Ishikawa (cell line): ENCODE data around the gene NSD2.

Experiments
- CEBPB ChIP-seq: IDR thresholded peaks from 2 replicates; pipeline ENCODE4 v1.6.1; 2012
- EGR1 ChIP-seq: IDR thresholded peaks from 2 replicates; pipeline ENCODE4 v1.6.1; 2012
- EP300 ChIP-seq: IDR thresholded peaks from 2 replicates; pipeline ENCODE4 v1.6.1; 2012; ENCODE audit warnings: borderline replicate concordance
- FOXM1 ChIP-seq: IDR thresholded peaks from 2 replicates; pipeline ENCODE4 v1.6.1; 2012; ENCODE audit warnings: low read depth, borderline replicate concordance
- MAX ChIP-seq: IDR thresholded peaks from 2 replicates; pipeline ENCODE4 v1.6.1; 2012
- RAD21 ChIP-seq: IDR thresholded peaks from 2 replicates; pipeline ENCODE4 v1.6.1; 2012; ENCODE audit warnings: low read depth
- REST ChIP-seq: IDR thresholded peaks from 2 replicates; pipeline ENCODE4 v1.6.1; 2012; ENCODE audit warnings: low read depth, mild to moderate bottlenecking
- TAF1 ChIP-seq: IDR thresholded peaks from 2 replicates; pipeline ENCODE4 v1.6.1; 2012; ENCODE audit warnings: low read depth, mild to moderate bottlenecking
- TCF12 ChIP-seq: IDR thresholded peaks from 2 replicates; pipeline ENCODE4 v1.6.1; 2012; ENCODE audit warnings: low read depth
- USF1 ChIP-seq: IDR thresholded peaks from 2 replicates; pipeline ENCODE4 v1.6.1; 2012
- YY1 ChIP-seq: IDR thresholded peaks from 2 replicates; pipeline ENCODE4 v1.6.1; 2012; ENCODE audit warnings: low read depth
- ZBTB7A ChIP-seq: IDR thresholded peaks from 2 replicates; pipeline ENCODE4 v1.6.1; 2012; ENCODE audit warnings: low read depth

- TF ChIP-seq TAF1 (no peak), EP300 (no peak), ZBTB7A (no peak), FOXM1 (no peak), TCF12 (no peak), MAX (no peak), EGR1 (no peak), RAD21 (no peak), YY1 (no peak), CEBPB (no peak), USF1 (no peak), REST (no peak)
Observed at GRCh38 chr4:2011583-2011982, 140.4 kb downstream of the NSD2 start.
